Tibial nerve (tissue), 4 donors: ENCODE results near the gene ZDHHC7. TPM values are rescaled to one million over a fixed set of nuclear protein-coding genes. Genes with fewer than 3 reads are reported as not detected.

Experiments used
- DNase-seq, 2 donors: peaks; one replicate each; pipeline ENCODE4 v3.0.0-alpha.2; 2019; ENCODE audit warnings: low spot score in 2 of 2
- H3K27ac ChIP-seq, 4 donors: fragments of 200-600 bp; sonication (generic) in 3 of 4; one replicate each; pipeline ENCODE4 v1.5.1; 2017 to 2019; ENCODE audit warnings: mild to moderate bottlenecking in 1 of 4
- H3K27me3 ChIP-seq, 2 donors: fragments of 200-600 bp; sonication (generic) in 1 of 2; one replicate each; pipeline versions ENCODE4 v1.5.1 to v1.6.0; 2017 to 2019
- H3K36me3 ChIP-seq, 3 donors: fragments of 200-600 bp; sonication (generic); one replicate each; pipeline ENCODE4 v1.5.1; 2018 to 2019
- H3K4me1 ChIP-seq, 4 donors: fragments of 200-600 bp; sonication (generic) in 3 of 4; one replicate each; pipeline ENCODE4 v1.5.1; 2017 to 2019
- H3K4me3 ChIP-seq, 4 donors: fragments of 200-600 bp; sonication (generic) in 3 of 4; one replicate each; pipeline ENCODE4 v1.5.1; 2017 to 2019; ENCODE audit warnings: mild to moderate bottlenecking in 1 of 4, moderate library complexity in 1 of 4
- H3K9me3 ChIP-seq, 4 donors: fragments of 200-600 bp; sonication (generic) in 3 of 4; one replicate each; pipeline ENCODE4 v1.5.1; 2017 to 2019
- EP300 ChIP-seq, 2 donors: sonication (generic); formaldehyde crosslinking; IDR thresholded peaks; one replicate each; pipeline ENCODE4 v1.6.1; 2017; ENCODE audit warnings: antibody characterized with exemption in 2 of 2, mild to moderate bottlenecking in 1 of 2
- POLR2A ChIP-seq, 2 donors: fragments of 450-650 bp; IDR thresholded peaks; one replicate each; pipeline ENCODE4 v1.6.1; 2017; ENCODE audit warnings: antibody characterized with exemption in 2 of 2, mild to moderate bottlenecking in 2 of 2, moderate library complexity in 2 of 2
- WGBS, 2 donors: methylation state at CpG; one replicate each; pipeline ENCODE4 v1.1.5; 2018; 5-methylcytosine and 5-hydroxymethylcytosine counted together
- total RNA-seq, 4 donors: library from RNA; depleted of rRNA; stranded (reverse); fragments of >200 nt; gene quantifications; one replicate each; pipeline ENCODE4 v1.1.0, GENCODE V29; 2016
- TF ChIP-seq, protein P1 (sequence below), 5 experiments: fragments of 200-600 bp in 3 of 5; fragments of 450-650 bp in 2 of 5; sonication (generic) in 3 of 5; IDR thresholded peaks; one replicate each; pipeline ENCODE4 v1.5.1; 2016 to 2019; ENCODE audit warnings: antibody characterized with exemption in 5 of 5, mild to moderate bottlenecking in 3 of 5, moderate library complexity in 2 of 5

Gene ZDHHC7
- total RNA-seq, 4 donors from 2014 or later = 58.1 to 75.6 (median 62.6) TPM

DNA sequence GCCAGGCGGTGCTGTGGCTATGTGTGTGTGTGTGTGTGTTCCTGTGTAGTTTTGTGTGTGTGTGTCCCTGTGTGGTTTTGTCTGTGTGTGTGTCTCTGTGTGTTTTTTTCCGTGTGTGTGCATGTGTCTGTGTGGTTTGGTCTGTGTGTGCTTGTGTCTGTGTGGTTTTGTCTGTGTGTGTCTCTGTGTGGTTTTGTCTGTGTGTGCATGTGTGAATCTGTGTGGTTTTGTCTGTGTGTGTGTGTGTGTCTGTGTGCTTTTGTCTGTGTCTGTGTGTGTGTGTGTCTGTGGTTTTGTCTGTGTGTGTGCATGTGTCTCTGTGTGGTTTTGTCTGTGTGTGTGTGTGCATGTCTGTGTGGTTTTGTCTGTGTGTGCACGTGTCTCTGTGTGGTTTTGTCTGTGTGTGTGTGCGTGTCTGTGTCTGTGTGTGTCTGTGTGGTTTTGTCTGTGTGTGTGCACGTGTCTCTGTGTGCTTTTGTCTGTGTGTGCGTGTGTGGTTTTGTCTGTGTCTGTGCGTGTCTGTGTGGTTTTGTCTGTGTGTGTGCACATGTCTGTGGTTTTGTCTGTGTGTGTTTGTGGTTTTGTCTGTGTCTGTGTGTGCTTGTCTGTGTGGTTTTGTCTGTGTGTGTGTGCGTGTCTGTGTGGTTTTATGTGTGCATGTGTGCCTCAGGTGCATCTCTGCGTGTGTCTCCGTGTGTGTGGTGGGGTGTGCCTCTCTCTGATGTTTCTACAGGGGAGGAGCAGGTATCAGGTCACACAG is 62.3 kb downstream of the ZDHHC7 start:
- Histone ChIP-seq H3K4me3 (no peak overlapping the region), H3K36me3 (no peaks in the 10 kb centered on the region), H3K4me1 (peaks cover 0 to 22% (median 9%) of the 10 kb centered on the region in 4 donors), H3K27me3 (no peaks in the 10 kb centered on the region), H3K9me3 (no peaks in the 10 kb centered on the region), H3K27ac (no peak overlapping the region)
- TF ChIP-seq EP300 (IDR thresholded peaks at IDR 0.05) (no peak), POLR2A (IDR thresholded peaks at IDR 0.05) (no peak)
- TF ChIP-seq, protein P1, sequence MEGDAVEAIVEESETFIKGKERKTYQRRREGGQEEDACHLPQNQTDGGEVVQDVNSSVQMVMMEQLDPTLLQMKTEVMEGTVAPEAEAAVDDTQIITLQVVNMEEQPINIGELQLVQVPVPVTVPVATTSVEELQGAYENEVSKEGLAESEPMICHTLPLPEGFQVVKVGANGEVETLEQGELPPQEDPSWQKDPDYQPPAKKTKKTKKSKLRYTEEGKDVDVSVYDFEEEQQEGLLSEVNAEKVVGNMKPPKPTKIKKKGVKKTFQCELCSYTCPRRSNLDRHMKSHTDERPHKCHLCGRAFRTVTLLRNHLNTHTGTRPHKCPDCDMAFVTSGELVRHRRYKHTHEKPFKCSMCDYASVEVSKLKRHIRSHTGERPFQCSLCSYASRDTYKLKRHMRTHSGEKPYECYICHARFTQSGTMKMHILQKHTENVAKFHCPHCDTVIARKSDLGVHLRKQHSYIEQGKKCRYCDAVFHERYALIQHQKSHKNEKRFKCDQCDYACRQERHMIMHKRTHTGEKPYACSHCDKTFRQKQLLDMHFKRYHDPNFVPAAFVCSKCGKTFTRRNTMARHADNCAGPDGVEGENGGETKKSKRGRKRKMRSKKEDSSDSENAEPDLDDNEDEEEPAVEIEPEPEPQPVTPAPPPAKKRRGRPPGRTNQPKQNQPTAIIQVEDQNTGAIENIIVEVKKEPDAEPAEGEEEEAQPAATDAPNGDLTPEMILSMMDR (IDR thresholded peaks at IDR 0.05) = no peak
- no peak for DNase-seq
- 72 to 76% methylated on average over 10 of the region's 10 CpGs for WGBS, 2 donors

DNA sequence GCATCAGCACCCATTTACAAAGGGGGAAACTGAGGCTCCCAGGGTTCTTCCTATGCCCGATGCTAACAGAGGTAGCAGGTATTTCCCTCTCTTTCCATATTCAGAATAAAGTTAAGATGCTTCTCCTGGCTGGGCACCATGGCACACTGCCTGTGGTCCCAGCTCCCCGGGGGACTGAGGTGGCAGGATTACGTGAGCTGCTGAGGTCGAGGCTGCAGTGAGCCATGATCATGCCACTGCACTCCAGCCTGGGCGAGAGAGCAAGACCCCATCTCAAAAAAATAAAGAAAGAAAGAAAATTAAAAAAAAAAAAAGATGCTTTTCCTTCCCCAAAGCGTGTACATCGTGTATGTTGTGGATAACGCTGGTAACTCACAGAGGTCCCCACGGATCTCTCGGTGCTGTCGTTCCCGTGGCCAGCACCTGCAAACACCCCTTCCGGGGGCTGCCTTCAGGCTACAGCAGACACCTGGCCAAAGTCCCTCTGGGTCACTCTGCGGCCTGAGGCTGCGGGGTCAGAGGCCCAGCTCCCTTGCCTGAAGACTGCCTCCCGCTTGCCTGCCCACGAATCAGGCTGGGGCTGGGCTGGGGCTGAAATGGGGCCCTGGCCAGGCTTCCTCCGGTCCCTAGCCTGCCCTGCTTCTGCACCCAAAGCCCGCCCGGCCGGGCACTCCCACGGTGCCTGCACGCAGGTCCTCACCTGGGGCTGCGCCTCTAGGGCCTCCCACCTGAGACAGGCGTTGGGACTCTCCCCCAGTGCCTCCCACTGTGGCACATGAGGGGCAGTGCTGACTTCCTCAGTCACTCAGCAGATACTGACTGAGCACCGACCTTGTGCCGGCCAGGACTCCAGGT is 63.1 kb downstream of the ZDHHC7 start:
- Histone ChIP-seq H3K9me3 (no peaks in the 10 kb centered on the region), H3K4me3 (no peak overlapping the region), H3K27ac (no peak overlapping the region), H3K4me1 (peaks cover 0 to 17% (median 8%) of the 10 kb centered on the region in 4 donors), H3K27me3 (no peaks in the 10 kb centered on the region), H3K36me3 (no peaks in the 10 kb centered on the region)
- DNase-seq = no peak
- 73 to 82% methylated on average over 16 to 25 of the region's 27 CpGs for WGBS, 2 donors
- TF ChIP-seq, protein P1 (IDR thresholded peaks at IDR 0.05) = no peak
- TF ChIP-seq POLR2A (IDR thresholded peaks at IDR 0.05) (no peak), EP300 (IDR thresholded peaks at IDR 0.05) (no peak)

DNA sequence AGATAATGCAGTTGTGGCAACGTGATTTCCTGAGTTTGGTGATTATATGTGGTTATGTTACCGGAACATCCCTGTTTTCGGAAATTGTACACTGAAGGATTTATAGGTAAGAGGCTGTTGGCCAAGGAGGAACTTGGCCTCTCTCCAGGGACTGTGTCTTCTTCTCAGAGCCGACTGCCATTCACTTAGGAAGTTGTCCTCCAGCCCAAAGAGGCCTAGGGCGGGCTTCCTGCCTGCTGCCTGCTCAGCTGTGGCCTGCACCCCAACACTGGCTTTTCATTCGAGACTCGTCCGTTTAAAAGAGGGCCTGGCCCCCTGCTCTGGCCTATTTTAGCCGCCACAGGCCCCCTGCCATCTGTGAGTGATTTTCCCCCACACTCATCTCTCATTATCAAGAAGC is 64.3 kb downstream of the ZDHHC7 start:
- no peaks in the 10 kb centered on the region for H3K36me3 ChIP-seq
- TF ChIP-seq, protein P1 (IDR thresholded peaks at IDR 0.05) = no peak
- TF ChIP-seq POLR2A (IDR thresholded peaks at IDR 0.05) (no peak), EP300 (IDR thresholded peaks at IDR 0.05) (no peak)
- H3K4me3 ChIP-seq = no peak overlapping the region
- H3K27ac ChIP-seq = no peak overlapping the region
- no peaks in the 10 kb centered on the region for H3K27me3 ChIP-seq
- H3K4me1 ChIP-seq = peaks cover 0 to 5% (median 0%) of the 10 kb centered on the region in 4 donors
- WGBS, 2 donors = 71 to 76% methylated on average over 9 of the region's 9 CpGs
- no peaks in the 10 kb centered on the region for H3K9me3 ChIP-seq
- peak in 1 of 2 donors; percentile 39 for DNase-seq

DNA sequence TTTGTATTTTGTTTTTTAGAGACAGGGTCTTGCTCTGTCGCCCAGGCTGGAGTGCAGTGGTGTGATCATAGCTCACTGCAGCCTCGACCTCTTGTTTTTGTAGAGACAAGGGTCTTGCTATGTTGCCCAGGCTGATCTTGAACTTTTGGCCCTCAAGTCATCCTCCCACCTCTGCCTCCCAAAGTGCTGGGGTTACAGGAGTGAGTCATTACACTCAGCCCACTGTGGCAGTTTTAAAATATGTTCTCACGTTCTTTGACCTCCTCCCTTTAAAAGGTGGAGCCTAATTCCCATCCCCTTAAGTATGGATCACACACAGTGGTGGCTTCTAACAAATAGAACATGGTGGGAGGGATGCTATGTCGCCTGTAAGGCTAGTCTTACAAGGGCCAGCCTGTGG is 67.7 kb downstream of the ZDHHC7 start:
- DNase-seq = no peak
- TF ChIP-seq, protein P1 (IDR thresholded peaks at IDR 0.05) = no peak
- TF ChIP-seq POLR2A (IDR thresholded peaks at IDR 0.05) (no peak), EP300 (IDR thresholded peaks at IDR 0.05) (no peak)
- no peaks in the 10 kb centered on the region for H3K9me3 ChIP-seq
- peaks cover 0 to 11% (median 0%) of the 10 kb centered on the region in 4 donors for H3K4me1 ChIP-seq
- no peak overlapping the region for H3K4me3 ChIP-seq
- H3K27ac ChIP-seq = no peak overlapping the region
- H3K36me3 ChIP-seq = no peaks in the 10 kb centered on the region
- H3K27me3 ChIP-seq = no peaks in the 10 kb centered on the region
- WGBS, 2 donors = 73 to 88% methylated on average over 4 of the region's 4 CpGs

DNA sequence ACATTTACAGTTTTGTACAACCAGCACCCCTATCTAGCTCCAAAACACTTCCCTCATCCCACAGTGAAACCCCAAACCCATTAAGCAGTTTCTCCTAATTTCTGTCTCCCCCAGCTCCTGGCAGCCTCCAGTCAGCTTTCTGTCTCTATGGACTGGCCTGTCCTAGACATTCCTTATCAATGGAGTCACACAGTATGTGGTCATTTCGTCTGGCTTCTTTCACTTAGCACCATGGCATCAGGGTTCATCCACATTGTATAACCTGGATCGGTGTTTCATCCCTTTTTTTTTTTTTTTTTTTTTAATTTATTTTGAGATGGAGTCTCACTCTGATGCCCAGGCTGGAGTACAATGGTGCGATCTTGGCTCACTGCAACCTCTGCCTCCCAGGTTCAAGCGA is 68.5 kb downstream of the ZDHHC7 start:
- H3K36me3 ChIP-seq = no peaks in the 10 kb centered on the region
- 95% methylated on average over 4 of the region's 4 CpGs for WGBS, 2 donors
- TF ChIP-seq EP300 (IDR thresholded peaks at IDR 0.05) = no peak
- TF ChIP-seq, protein P1 (IDR thresholded peaks at IDR 0.05) = no peak
- TF ChIP-seq POLR2A (IDR thresholded peaks at IDR 0.05) = no peak
- H3K4me1 ChIP-seq = peaks cover 0 to 11% (median 0%) of the 10 kb centered on the region in 4 donors
- no peaks in the 10 kb centered on the region for H3K9me3 ChIP-seq
- H3K27me3 ChIP-seq = no peaks in the 10 kb centered on the region
- H3K4me3 ChIP-seq = no peak overlapping the region
- no peak overlapping the region for H3K27ac ChIP-seq
- DNase-seq = no peak
